H1 (cell line): Measurements from ENCODE around the gene TNIP3. TPM values are rescaled to one million over a fixed set of nuclear protein-coding genes. Genes with fewer than 3 reads are reported as not detected.

Experiments
- CTCF ChIA-PET: fragments of 300-600 bp; sonication (Branson Sonifier 250); formaldehyde crosslinking; loops from one replicate; lab custom pipeline; 2021; ENCODE audit not compliant: partially characterized antibody; lab: Charles Lee
- POLR2A ChIA-PET: fragments of 300-600 bp; sonication (Branson Sonifier 250); formaldehyde crosslinking; loops from one replicate; lab custom pipeline; 2021; ENCODE audit warnings: inconsistent platforms; ENCODE audit not compliant: partially characterized antibody; lab: Charles Lee
- DNase-seq, 2 experiments: peaks; one replicate each; pipeline versions ENCODE4 v3.0.0 to v3.0.0-alpha.2; 2010 to 2022; ENCODE audit warnings: low spot score in 2 of 2, low read depth in 1 of 2, mixed read lengths in 1 of 2
- FAIRE-seq: peaks from 2 replicates; lab custom pipeline; 2011; peaks lifted over from hg19 to GRCh38; lab: Jason Lieb, UNC
- H2AFZ ChIP-seq: 2 replicates; pipeline ENCODE4 v1.8.1; 2012; ENCODE audit warnings: low read length, inconsistent platforms
- H2AK5ac ChIP-seq: 2 replicates; pipeline ENCODE4 v1.6.1; 2013; ENCODE audit warnings: low read depth, low read length
- H2BK120ac ChIP-seq: replicated peaks from 2 replicates; pipeline ENCODE3; 2013; ENCODE audit warnings: low read depth, low read length, inconsistent platforms
- H2BK12ac ChIP-seq: 2 replicates; pipeline ENCODE4 v1.6.1; 2013; ENCODE audit warnings: low read depth, low read length
- H2BK15ac ChIP-seq: 2 replicates; pipeline ENCODE4 v1.6.1; 2013; ENCODE audit warnings: low read length
- H2BK20ac ChIP-seq: 2 replicates; pipeline ENCODE4 v1.6.1; 2013; ENCODE audit warnings: low read length
- H2BK5ac ChIP-seq: 2 replicates; pipeline ENCODE4 v1.6.1; 2013; ENCODE audit warnings: low read depth, low read length
- H3K14ac ChIP-seq: 2 replicates; pipeline ENCODE4 v1.6.1; 2013; ENCODE audit warnings: inconsistent platforms; ENCODE audit not compliant: insufficient read length
- H3K18ac ChIP-seq: 2 replicates; pipeline ENCODE4 v1.6.1; 2013; ENCODE audit warnings: low read length; ENCODE audit errors: extremely low read depth
- H3K23ac ChIP-seq: 2 replicates; pipeline ENCODE4 v1.6.1; 2013; ENCODE audit warnings: inconsistent platforms; ENCODE audit not compliant: insufficient read length
- H3K23me2 ChIP-seq: 2 replicates; pipeline ENCODE4 v1.6.1; 2013; ENCODE audit warnings: low read depth, low read length
- H3K27ac ChIP-seq: 2 replicates; pipeline ENCODE4 v1.6.1; 2011; ENCODE audit warnings: low read depth, low read length, inconsistent platforms
- H3K27me3 ChIP-seq, 4 experiments: replicated peaks in 1 of 4; 1 replicate in 1 of 4; 2 replicates in 3 of 4; pipeline versions ENCODE4 v1.6.1 to v1.8.1; 2011 to 2013; ENCODE audit warnings: low read length in 3 of 4, mild to moderate bottlenecking in 3 of 4, inconsistent platforms in 2 of 4, mixed read lengths in 2 of 4, moderate library complexity in 1 of 4; ENCODE audit not compliant: control insufficient read depth in 3 of 4, insufficient read depth in 3 of 4; ENCODE audit errors: extremely low read depth in 1 of 4
- H3K36me3 ChIP-seq, 4 experiments: 2 replicates each; pipeline versions ENCODE4 v1.6.1 to v1.8.1; 2011 to 2013; ENCODE audit warnings: mild to moderate bottlenecking in 4 of 4, low read length in 3 of 4, moderate library complexity in 2 of 4, control low read depth in 1 of 4, inconsistent platforms in 1 of 4; ENCODE audit not compliant: insufficient read depth in 4 of 4, control insufficient read depth in 2 of 4
- H3K4ac ChIP-seq: replicated peaks from 2 replicates; pipeline ENCODE3; 2013; ENCODE audit warnings: low read length, low read depth, mixed read lengths, inconsistent platforms; ENCODE audit not compliant: insufficient read length
- H3K4me1 ChIP-seq, 4 experiments: replicated peaks in 1 of 4; 1 replicate in 1 of 4; 2 replicates in 3 of 4; pipeline versions ENCODE4 v1.6.1 to v1.8.1; 2011 to 2013; ENCODE audit warnings: low read length in 3 of 4, inconsistent platforms in 2 of 4, mixed read lengths in 1 of 4; ENCODE audit not compliant: insufficient read depth in 4 of 4, control insufficient read depth in 3 of 4
- H3K4me2 ChIP-seq, 2 experiments: 2 replicates each; pipeline versions ENCODE4 v1.6.1 to v1.8.1; 2011 to 2013; ENCODE audit warnings: low read depth in 2 of 2, low read length in 2 of 2, control low read depth in 1 of 2, inconsistent platforms in 1 of 2, mild to moderate bottlenecking in 1 of 2; ENCODE audit not compliant: insufficient read depth in 1 of 2
- H3K4me3 ChIP-seq, 4 experiments: fragments of 200-600, 300-600 bp in 1 of 4; sonication (generic), shearing (Covaris generic), sonication (Bioruptor Twin) in 1 of 4; 2 replicates each; pipeline versions ENCODE4 v1.5.1 to v1.8.1; 2011 to 2016; ENCODE audit warnings: low read length in 4 of 4, low read depth in 3 of 4, control low read depth in 2 of 4, inconsistent platforms in 2 of 4, mild to moderate bottlenecking in 2 of 4, mixed read lengths in 1 of 4, moderate library complexity in 1 of 4; ENCODE audit not compliant: insufficient read depth in 2 of 4; ENCODE audit errors: extremely low read depth in 1 of 4
- H3K56ac ChIP-seq: replicated peaks from 2 replicates; pipeline ENCODE3; 2013; ENCODE audit warnings: low read depth, mild to moderate bottlenecking, mixed read lengths, low read length, inconsistent platforms; ENCODE audit not compliant: insufficient read length
- H3K79me1 ChIP-seq: 2 replicates; pipeline ENCODE4 v1.6.1; 2013; ENCODE audit warnings: low read depth, low read length, control low read depth
- H3K79me2 ChIP-seq, 2 experiments: 2 replicates each; pipeline versions ENCODE4 v1.6.1 to v1.8.1; 2012 to 2013; ENCODE audit warnings: low read length in 2 of 2, mild to moderate bottlenecking in 2 of 2, inconsistent platforms in 1 of 2; ENCODE audit not compliant: insufficient read depth in 2 of 2, control insufficient read depth in 1 of 2
- H3K9ac ChIP-seq, 4 experiments: replicated peaks in 1 of 4; 1 replicate in 1 of 4; 2 replicates in 3 of 4; pipeline versions ENCODE4 v1.6.1 to v1.8.1; 2011 to 2013; ENCODE audit warnings: low read depth in 3 of 4, low read length in 3 of 4, control low read depth in 2 of 4, mild to moderate bottlenecking in 2 of 4, moderate library complexity in 2 of 4, inconsistent platforms in 1 of 4; ENCODE audit errors: extremely low read depth in 1 of 4
- H3K9me3 ChIP-seq, 2 experiments: 2 replicates each; pipeline versions ENCODE4 v1.6.1 to v1.8.1; 2012 to 2013; ENCODE audit warnings: mild to moderate bottlenecking in 2 of 2, moderate library complexity in 2 of 2, control low read depth in 1 of 2, inconsistent platforms in 1 of 2, low read depth in 1 of 2, low read length in 1 of 2, mixed read lengths in 1 of 2; ENCODE audit not compliant: insufficient read depth in 2 of 2
- H4K20me1 ChIP-seq, 2 experiments: replicated peaks in 1 of 2; 2 replicates each; pipeline versions ENCODE3 to v1.8.1; 2011 to 2013; ENCODE audit warnings: inconsistent platforms in 2 of 2, low read length in 2 of 2, mild to moderate bottlenecking in 1 of 2; ENCODE audit not compliant: insufficient read depth in 2 of 2, control insufficient read depth in 1 of 2
- H4K5ac ChIP-seq: 2 replicates; pipeline ENCODE4 v1.6.1; 2013; ENCODE audit warnings: low read length, low read depth, mixed read lengths, inconsistent platforms; ENCODE audit not compliant: insufficient read length
- H4K8ac ChIP-seq: 2 replicates; pipeline ENCODE4 v1.8.0; 2013; ENCODE audit warnings: mild to moderate bottlenecking, moderate library complexity, low read length, inconsistent platforms; ENCODE audit not compliant: insufficient read depth; ENCODE audit errors: extremely low read depth
- H4K91ac ChIP-seq: replicated peaks from 2 replicates; pipeline ENCODE3; 2013; ENCODE audit warnings: low read length, mixed read lengths, inconsistent platforms; ENCODE audit not compliant: insufficient read length
- GTF2F1 ChIP-seq: IDR thresholded peaks from 2 replicates; pipeline ENCODE4 v1.6.1; 2012; ENCODE audit warnings: low read depth, low read length, improper control_type of control experiment, borderline replicate concordance
- RNF2 ChIP-seq: fragments of 200-900, 300-1000 bp; sonication (generic); IDR thresholded peaks from 2 replicates; pipeline ENCODE4 v1.7.1; 2016; ENCODE audit warnings: borderline replicate concordance, low read depth, mild to moderate bottlenecking, antibody characterized with exemption, low read length; ENCODE audit not compliant: poor library complexity, severe bottlenecking; ENCODE audit errors: missing control alignments
- SIN3A ChIP-seq, 2 experiments: IDR thresholded peaks in 1 of 2; conservative IDR thresholded peaks in 1 of 2; 2 replicates each; pipeline ENCODE4 v1.6.1; 2011 to 2012; ENCODE audit warnings: low read length in 2 of 2, improper control_type of control experiment in 1 of 2, low read depth in 1 of 2, mild to moderate bottlenecking in 1 of 2
- TEAD4 ChIP-seq: IDR thresholded peaks from 2 replicates; pipeline ENCODE4 v1.6.1; 2012; ENCODE audit warnings: low read depth, low read length, inconsistent platforms, mixed read lengths
- whole genome bisulfite sequencing, 2 experiments: shearing (Covaris generic) in 1 of 2; methylation state at CpG; one replicate each; pipeline versions ENCODE4 v1.1.6 to v1.1.7; 2013 to 2015; ENCODE audit warnings: low lambda C conversion rate in 2 of 2, mixed read lengths in 2 of 2, inconsistent platforms in 1 of 2, low coverage in 1 of 2, missing lambda C conversion rate in 1 of 2; ENCODE audit not compliant: insufficient replicate concordance in 2 of 2, insufficient coverage in 1 of 2, insufficient read length in 1 of 2; ENCODE audit errors: extremely low coverage in 1 of 2, missing lambda C conversion rate in 1 of 2; 5-methylcytosine and 5-hydroxymethylcytosine counted together
- polyA plus RNA-seq, 7 experiments: library from polyadenylated mRNA; depleted of rRNA in 3 of 7; stranded (reverse) in 5 of 7; unstranded in 2 of 7; fragments of >200 nt in 5 of 7; fragments of 200-250 nt in 2 of 7; gene quantifications; 1 replicate in 5 of 7; 2 replicates in 1 of 7; 4 replicates in 1 of 7; pipeline versions ENCODE4 v1.2.1 to v1.2.3, GENCODE V29; 2011 to 2013; ENCODE audit warnings: missing spikeins in 2 of 7, mixed read lengths in 2 of 7
- total RNA-seq: library from RNA; stranded (reverse); fragmentation: NEBNext Ultra II Directional; extraction: Animal tissue kit (Norgen Biotek cat#: 25700); gene quantifications from 2 replicates; pipeline ENCODE4 v1.2.1, GENCODE V29; 2021

TNIP3 gene
- total and polyA plus RNA-seq, 2 of the 8 experiments (the other 6 are each of a cell fraction or from before 2014, with no cell fraction given): not detected

DNA sequence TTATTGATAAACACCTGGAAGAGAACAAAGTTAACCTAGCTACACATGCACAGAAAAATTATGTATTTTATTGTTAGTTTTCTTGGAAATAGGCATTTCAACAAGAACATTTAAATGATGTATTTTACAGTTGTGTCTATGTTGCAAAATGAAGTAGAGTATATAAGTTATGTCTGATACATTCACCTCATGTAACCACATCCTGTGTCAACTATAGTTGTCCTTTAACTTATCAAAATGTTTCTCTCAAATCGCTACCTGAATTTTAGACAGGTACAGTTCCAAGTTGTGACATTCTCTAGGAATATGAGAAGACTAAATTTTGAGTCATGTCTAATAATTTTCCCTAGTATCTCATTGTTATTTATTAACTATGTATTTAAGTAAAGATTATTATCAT lies 27.2 kb upstream of the TNIP3 start:
- 88% methylated on average over 1 of the region's 1 CpG; no CpG with 5 or more reads in 1 of the 2 experiments for WGBS, 2 experiments

More for the DNA sequence above, 27.2 kb upstream of the TNIP3 start:
- Histone ChIP-seq H3K18ac (no peak overlapping the region), H3K79me1 (no peaks in the 10 kb centered on the region), H3K9ac (no peak overlapping the region), H3K9me3 (no peaks in the 10 kb centered on the region), H4K20me1 (no peaks in the 10 kb centered on the region), H3K14ac (no peak overlapping the region), H3K79me2 (no peaks in the 10 kb centered on the region), H2AFZ (no peak overlapping the region), H3K27ac (no peak overlapping the region), H3K27me3 (no peaks in the 10 kb centered on the region), H3K4me2 (no peak overlapping the region), H3K4me1 (peaks cover 0 to 5% (median 0%) of the 10 kb centered on the region in 4 experiments; a peak in 2 of 7 replicates), H3K23ac (no peak overlapping the region), H3K36me3 (no peaks in the 10 kb centered on the region), H2BK15ac (no peak overlapping the region), H4K5ac (no peak overlapping the region), H2BK120ac (no peak overlapping the region), H3K4ac (no peak overlapping the region)
- POLR2A ChIA-PET: no interaction called here
- no peak for FAIRE-seq
- TF ChIP-seq TEAD4 (no peak), GTF2F1 (no peak), RNF2 (no peak), SIN3A (conservative IDR thresholded peaks at IDR 0.05 in 1 of 2, IDR thresholded peaks at IDR 0.05 in 1 of 2; ENCODE audit: low read depth in 1 of 2, low read length in 2 of 2) (no peak)
- TF ChIP-seq, all 59 proteins: peak for 0
- DNase-seq: no peak
- no peak overlapping the region for H2BK5ac ChIP-seq
- no peak overlapping the region for H2AK5ac ChIP-seq
- H4K91ac ChIP-seq: no peak overlapping the region
- H2BK12ac ChIP-seq: no peak overlapping the region
- CTCF ChIA-PET: interaction anchor here (1.2 to 4.0 kb wide), 14 partner anchors 8 to 347 kb away, joined by 3 to 65 read pairs (median 9); no protein-coding TSS in a partner anchor
- no peak overlapping the region for H3K56ac ChIP-seq
- no peak overlapping the region for H3K4me3 ChIP-seq
- H2BK20ac ChIP-seq: no peak overlapping the region
- no peaks in the 10 kb centered on the region for H3K23me2 ChIP-seq
- H4K8ac ChIP-seq: no peak overlapping the region
